CD4-positive, alpha-beta T cell (primary cell): ENCODE data around the gene ICE2. TPM values are rescaled to one million over a fixed set of nuclear protein-coding genes. Genes with fewer than 3 reads are reported as not detected.

ENCODE experiments used
- ATAC-seq: fragments of 200-7000 bp; cut with Tn5 transposase; one replicate; pipeline ENCODE4 v1.10.0; 2022; ENCODE audit warnings: mild to moderate bottlenecking; ENCODE audit not compliant: poor library complexity
- CTCF ChIA-PET: fragments of 350-600 bp; sonication (Branson Sonifier 250); formaldehyde crosslinking; loops from one replicate; lab custom pipeline; 2021; ENCODE audit warnings: antibody characterized with exemption, inconsistent platforms; lab: Charles Lee
- POLR2A ChIA-PET: fragments of 350-600 bp; sonication (Branson Sonifier 250); formaldehyde crosslinking; loops from one replicate; lab custom pipeline; 2021; ENCODE audit warnings: antibody characterized with exemption, inconsistent platforms; lab: Charles Lee
- DNase-seq, 14 experiments: peaks; one replicate each; pipeline ENCODE4 v3.0.0-alpha.2; 2013 to 2020; ENCODE audit warnings: mixed read lengths in 2 of 14
- H3K27ac ChIP-seq, 2 donors: one replicate each; pipeline versions ENCODE4 v1.5.1 to v1.7.0; 2013; ENCODE audit warnings: low read length in 2 of 2, low read depth in 1 of 2, mild to moderate bottlenecking in 1 of 2
- H3K27me3 ChIP-seq, 2 experiments: 1 replicate in 1 of 2; 2 replicates in 1 of 2; pipeline versions ENCODE4 v1.6.1 to v1.7.0; 2013; ENCODE audit warnings: low read length in 2 of 2, control low read depth in 1 of 2, mild to moderate bottlenecking in 1 of 2, moderate library complexity in 1 of 2; ENCODE audit not compliant: insufficient read depth in 2 of 2, control insufficient read depth in 1 of 2
- H3K36me3 ChIP-seq: one replicate; pipeline ENCODE4 v1.6.1; 2013; ENCODE audit warnings: low read length, control low read depth; ENCODE audit not compliant: insufficient read depth
- H3K4me1 ChIP-seq: one replicate; pipeline ENCODE4 v1.6.1; 2013; ENCODE audit warnings: low read length, control low read depth; ENCODE audit not compliant: insufficient read depth
- H3K4me3 ChIP-seq: one replicate; pipeline ENCODE4 v1.5.1; 2013; ENCODE audit warnings: mild to moderate bottlenecking, low read length, moderate library complexity
- H3K9me3 ChIP-seq, 2 experiments: 1 replicate in 1 of 2; 2 replicates in 1 of 2; pipeline versions ENCODE4 v1.6.1 to v1.7.0; 2013; ENCODE audit warnings: low read length in 2 of 2, mild to moderate bottlenecking in 2 of 2, control low read depth in 1 of 2, moderate library complexity in 1 of 2; ENCODE audit not compliant: control insufficient read depth in 1 of 2, insufficient read depth in 1 of 2
- H3K27ac Mint-ChIP-seq: one replicate; pipeline ENCODE4 v1.8.0; 2020; ENCODE audit warnings: mixed read lengths
- H3K27me3 Mint-ChIP-seq: one replicate; pipeline ENCODE4 v1.8.0; 2021; ENCODE audit warnings: mixed read lengths
- H3K36me3 Mint-ChIP-seq: one replicate; pipeline ENCODE4 v1.8.0; 2021; ENCODE audit warnings: low read depth, mixed read lengths
- H3K4me1 Mint-ChIP-seq: one replicate; pipeline ENCODE4 v1.8.0; 2021; ENCODE audit warnings: low read depth, mixed read lengths
- H3K4me3 Mint-ChIP-seq: one replicate; pipeline ENCODE4 v1.8.0; 2020; ENCODE audit warnings: mild to moderate bottlenecking, mixed read lengths
- H3K9me3 Mint-ChIP-seq: one replicate; pipeline ENCODE4 v1.8.0; 2020; ENCODE audit warnings: mixed read lengths
- CTCF ChIP-seq: fragments of 200-600 bp; IDR thresholded peaks from one replicate; pipeline ENCODE4 v1.8.0; 2022; ENCODE audit warnings: antibody characterized with exemption, mild to moderate bottlenecking
- intact Hi-C, 2 experiments: fragments of 100-400 bp; cut with DNase I in 1 of 2; cut with micrococcal nuclease in 1 of 2; formaldehyde crosslinking; loops; one replicate each; pipeline versions ENCODE4 v1.15.1 to v1.9.0; 2023 to 2025; cut with DNase I, micrococcal nuclease
- total RNA-seq, 174 experiments: library from RNA in 2 of 174; stranded (reverse) in 2 of 174; gene quantifications; one replicate each; pipeline ENCODE4 v1.2.3 and lab custom pipeline; 2021 to 2026

ICE2 gene
- total RNA-seq, 2 experiments from 2014 or later: 20.4 to 23.4 TPM

GRCh38 chr15:60425461-60425860 is 53.5 kb downstream of the ICE2 start:
- no peaks in the 10 kb centered on the region for H3K4me1 ChIP-seq
- no peaks in the 10 kb centered on the region for H3K9me3 ChIP-seq
- no peak for TF ChIP-seq CTCF
- intact Hi-C loops: loop anchor here in 1 of 2 experiments (5.0 kb wide), 1 partner anchor 53 kb away; no protein-coding TSS in a partner anchor
- DNase-seq (no peak), ATAC-seq (no peak)
- H3K4me3 Mint-ChIP-seq: no peak overlapping the region
- no peaks in the 10 kb centered on the region for H3K27me3 ChIP-seq
- POLR2A ChIA-PET: interaction anchor here (0.5 kb wide), 1 partner anchor 11 kb away, joined by 3 read pairs; no protein-coding TSS in a partner anchor
- CTCF ChIA-PET: no interaction called here
- no peaks in the 10 kb centered on the region for H3K9me3 Mint-ChIP-seq
- H3K36me3 Mint-ChIP-seq: peaks cover 70% of the 10 kb centered on the region
- H3K4me1 Mint-ChIP-seq: peaks cover 6% of the 10 kb centered on the region
- H3K27ac Mint-ChIP-seq: peak overlapping the region; percentile 42
- no peaks in the 10 kb centered on the region for H3K27me3 Mint-ChIP-seq
- no peak overlapping the region for H3K27ac ChIP-seq
- no peak overlapping the region for H3K4me3 ChIP-seq
- H3K36me3 ChIP-seq: peaks cover 18% of the 10 kb centered on the region

DNA sequence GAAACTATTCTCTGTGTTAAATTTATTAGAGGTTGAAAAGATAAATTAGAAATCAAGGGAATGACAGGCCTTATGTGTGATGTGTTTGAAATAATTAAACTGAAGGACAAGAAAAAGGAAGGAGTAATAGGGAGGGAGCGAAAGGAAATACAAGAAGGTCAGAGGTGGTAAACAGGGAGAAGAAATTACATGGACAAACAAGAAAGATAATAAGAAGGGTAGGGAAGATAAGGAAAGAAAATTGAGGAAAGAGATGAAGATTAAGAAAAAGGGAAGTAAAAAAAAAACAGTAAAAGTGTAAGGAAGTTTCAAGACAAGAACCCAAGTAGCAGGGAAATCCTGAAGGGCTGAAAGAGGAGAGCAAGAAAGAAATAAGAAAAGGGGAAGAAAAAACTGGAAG is 54.9 kb downstream of the ICE2 start:
- Mint-ChIP-seq H3K27ac (no peak overlapping the region), H3K9me3 (no peaks in the 10 kb centered on the region), H3K4me3 (no peak overlapping the region), H3K4me1 (peaks cover 6% of the 10 kb centered on the region), H3K27me3 (no peaks in the 10 kb centered on the region), H3K36me3 (peaks cover 67% of the 10 kb centered on the region)
- Histone ChIP-seq H3K4me1 (no peaks in the 10 kb centered on the region), H3K9me3 (no peaks in the 10 kb centered on the region), H3K4me3 (no peak overlapping the region), H3K27me3 (no peaks in the 10 kb centered on the region), H3K36me3 (peaks cover 16% of the 10 kb centered on the region), H3K27ac (no peak overlapping the region)
- no peak for TF ChIP-seq CTCF
- ATAC-seq (no peak), DNase-seq (no peak)
- intact Hi-C loops: no loop called here
- ChIA-PET POLR2A (no interaction called here), CTCF (no interaction called here)

GRCh38 chr15:60423537-60423936 is 55.4 kb downstream of the ICE2 start:
- TF ChIP-seq CTCF: no peak
- peaks cover 66% of the 10 kb centered on the region for H3K36me3 Mint-ChIP-seq
- intact Hi-C loops: no loop called here
- H3K4me1 ChIP-seq: no peaks in the 10 kb centered on the region
- H3K4me3 ChIP-seq: no peak overlapping the region
- no peak overlapping the region for H3K4me3 Mint-ChIP-seq
- ATAC-seq (no peak), DNase-seq (no peak)
- no peaks in the 10 kb centered on the region for H3K9me3 Mint-ChIP-seq
- H3K27me3 Mint-ChIP-seq: no peaks in the 10 kb centered on the region
- no peak overlapping the region for H3K27ac ChIP-seq
- peaks cover 6% of the 10 kb centered on the region for H3K4me1 Mint-ChIP-seq
- H3K36me3 ChIP-seq: peaks cover 16% of the 10 kb centered on the region
- H3K27me3 ChIP-seq: no peaks in the 10 kb centered on the region
- H3K9me3 ChIP-seq: no peaks in the 10 kb centered on the region
- ChIA-PET POLR2A (no interaction called here), CTCF (no interaction called here)
- H3K27ac Mint-ChIP-seq: peak overlapping the region; percentile 47
